Suppressor macrophage treated with lipopolysaccharide for 4 hours (primary cell): ENCODE measurements around the gene ORC2.
"Not testable (repeated sequence)": the region's sequence is repeated elsewhere in the genome, so short reads cannot be mapped to it uniquely, and the experiment has no call there.

Experiments
- DNase-seq: peaks from one replicate; pipeline ENCODE4 v3.0.0-alpha.2; 2020

The ORC2 gene

GRCh38 chr2:200963124-200963917 lies at the start of gene ORC2:
ORC2 (minus strand) TSS chr2:200963660; CDS start chr2:200958123, 5,537 bp downstream.
- DNase-seq: peak; percentile 96

GRCh38 chr2:201008296-201008829 lies 44.9 kb upstream of the ORC2 start:
- no peak for DNase-seq

DNA sequence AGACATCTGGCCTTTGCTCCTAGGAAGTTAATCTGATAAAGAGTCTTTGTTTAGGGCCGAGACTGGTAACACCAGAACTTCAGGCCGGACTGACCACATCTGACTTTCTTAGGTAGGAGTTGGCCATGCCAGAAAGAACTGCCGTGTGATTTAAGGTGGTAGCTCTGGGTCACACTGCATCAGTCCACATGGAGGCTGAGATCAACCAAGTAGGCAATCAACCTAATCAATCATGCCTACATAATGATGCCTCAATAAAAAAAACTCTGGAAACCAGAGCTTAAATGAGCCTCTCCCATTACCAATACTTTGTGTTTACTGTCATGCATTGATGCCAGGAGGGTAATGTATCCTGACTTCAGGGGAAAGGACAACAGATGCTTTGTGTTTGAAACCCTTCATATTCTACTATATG lies 44.1 kb upstream of the ORC2 start:
- no peak for DNase-seq

- no peak for DNase-seq
Measured at GRCh38 chr2:201006704-201007103, 43.2 kb upstream of the ORC2 start.

DNA sequence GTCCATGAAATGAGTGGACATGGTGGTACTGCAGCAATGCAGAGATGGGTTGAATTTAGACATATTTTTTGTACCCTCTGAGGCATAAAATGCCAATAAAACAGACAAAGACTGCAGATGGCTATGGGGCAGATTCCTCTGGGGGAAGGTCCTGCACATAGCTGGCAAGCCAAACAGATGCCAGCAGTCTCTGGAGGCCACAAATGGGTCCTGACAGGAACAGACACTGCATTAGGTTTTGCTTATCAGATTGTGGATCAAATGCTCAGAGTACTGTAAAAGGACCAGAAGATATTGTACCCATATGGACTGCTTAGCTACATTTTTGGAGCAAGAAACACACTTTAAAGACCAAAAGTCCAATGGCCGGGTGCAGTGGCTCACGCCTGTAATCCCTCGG lies 40.9 kb upstream of the ORC2 start:
- no peak for DNase-seq

DNA sequence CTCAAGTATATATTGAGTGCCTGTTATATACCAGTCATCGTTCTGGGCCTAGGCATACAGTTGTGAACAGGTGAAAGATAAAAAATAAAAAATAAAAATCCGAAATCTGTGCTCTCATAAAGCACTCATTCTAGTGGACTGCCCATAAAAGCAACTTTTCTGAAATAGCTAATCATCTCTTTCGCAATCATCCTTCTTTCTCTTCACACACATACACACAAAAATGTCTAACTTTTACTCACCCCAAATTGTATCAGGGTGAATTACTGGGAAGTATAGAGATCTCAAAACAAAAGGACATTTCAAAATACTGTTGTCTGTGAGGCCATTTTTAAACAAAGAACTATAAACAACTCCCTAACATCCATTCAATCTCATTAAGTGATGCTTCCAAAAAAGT lies 29.6 kb upstream of the ORC2 start:
- DNase-seq: peak; percentile 1

- DNase-seq: no peak
Measured at GRCh38 chr2:200987137-200987536, 23.7 kb upstream of the ORC2 start.

DNA sequence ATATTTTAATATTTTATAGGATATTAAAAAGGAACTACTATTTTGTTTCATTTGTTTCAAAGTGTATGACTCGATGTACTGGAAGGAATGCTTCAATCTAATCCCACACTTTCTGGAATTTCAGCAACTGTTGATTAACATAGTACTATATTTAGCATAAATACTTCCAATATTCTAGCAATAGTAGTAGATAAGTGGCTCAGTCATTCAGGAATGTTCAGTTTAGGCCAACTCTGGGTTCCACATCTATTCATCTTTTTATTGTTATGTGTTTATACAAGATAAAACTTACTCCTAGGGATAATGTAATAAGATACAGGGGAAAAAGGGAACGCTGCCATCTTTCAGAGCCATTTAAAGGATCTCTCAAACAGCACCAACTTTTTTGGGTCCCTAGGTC lies 22.3 kb upstream of the ORC2 start:
- no peak for DNase-seq

GRCh38 chr2:200976710-200977109 lies 13.2 kb upstream of the ORC2 start:
- no peak for DNase-seq

- DNase-seq: no peak
Measured at GRCh38 chr2:200975672-200976071, 12.2 kb upstream of the ORC2 start.

GRCh38 chr2:200970057-200970456 lies 6.6 kb upstream of the ORC2 start:
- DNase-seq: not testable (repeated sequence)

- no peak for DNase-seq
Measured at GRCh38 chr2:200968735-200969134, 5.3 kb upstream of the ORC2 start.

DNA sequence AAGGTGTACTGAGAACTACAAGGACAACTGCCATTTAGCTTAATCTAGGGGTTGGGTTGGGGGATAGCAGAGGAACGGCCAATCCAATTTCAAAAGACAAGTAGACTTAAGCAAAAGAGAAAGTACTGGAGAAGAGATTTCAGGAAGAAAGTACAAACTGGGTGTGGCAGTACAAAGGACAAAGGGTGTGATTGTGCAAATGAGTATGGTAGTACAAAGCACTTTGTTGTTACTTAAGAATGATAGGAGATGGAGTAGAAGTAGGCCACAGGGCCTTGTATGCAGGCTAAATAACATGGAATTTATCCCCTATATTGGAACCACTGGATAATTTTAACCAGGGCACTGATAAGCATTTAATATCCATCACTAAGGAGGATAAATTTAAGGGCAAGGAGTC lies 4.7 kb upstream of the ORC2 start:
- peak; percentile 32 for DNase-seq

DNA sequence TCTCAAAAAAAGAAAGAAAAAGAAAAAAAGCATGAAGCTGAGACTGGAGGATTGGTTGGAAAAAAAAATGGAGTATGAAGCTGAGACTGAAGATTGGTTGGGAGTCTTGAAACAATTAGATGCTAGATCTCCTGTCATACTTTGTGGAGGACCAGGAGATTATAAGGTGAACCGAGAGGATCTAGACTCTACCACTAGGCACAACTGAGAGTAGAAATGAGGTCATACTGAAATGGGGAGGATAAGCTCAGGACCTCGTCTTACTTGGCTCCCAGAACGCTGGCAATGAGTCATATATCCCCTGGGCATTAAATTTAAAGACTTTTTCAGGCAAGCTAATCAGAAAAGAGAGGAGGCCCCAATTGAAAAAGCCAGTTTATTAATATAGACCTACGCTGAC lies 3.3 kb upstream of the ORC2 start:
- no peak for DNase-seq

GRCh38 chr2:200964498-200964897 lies 1.0 kb upstream of the ORC2 start:
- no peak for DNase-seq

DNA sequence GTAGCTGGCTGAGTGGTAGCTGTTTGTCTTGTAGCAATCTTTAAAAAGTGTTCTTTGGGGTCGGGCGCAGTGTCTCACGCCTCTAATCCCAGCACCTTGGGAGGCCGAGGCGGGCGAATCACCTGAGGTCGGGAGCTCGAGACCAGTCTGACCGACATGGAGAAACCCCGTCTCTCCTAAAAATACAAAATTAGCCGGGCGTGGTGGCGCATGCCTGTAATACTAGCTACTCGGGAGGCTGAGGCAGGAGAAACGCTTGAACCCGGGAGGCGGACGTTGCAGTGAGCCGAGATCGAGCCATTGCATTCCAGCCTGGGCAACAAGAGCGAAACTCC lies 425 bp upstream of the ORC2 start:
- DNase-seq: not testable (repeated sequence)

DNA sequence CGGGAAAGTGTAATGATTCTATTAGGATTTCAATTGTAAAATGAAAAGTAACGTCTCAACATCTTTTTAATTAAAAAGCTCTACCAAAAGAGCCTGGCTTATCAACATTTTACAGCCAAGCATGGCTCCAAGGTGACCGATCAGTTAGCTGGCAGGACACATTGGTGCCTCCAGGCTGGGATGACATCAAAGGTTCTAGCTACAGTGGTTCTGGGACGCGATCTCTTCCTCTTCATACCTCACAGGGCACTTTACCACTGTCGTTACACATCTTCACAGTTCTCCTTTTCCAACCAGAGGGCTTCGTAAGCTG lies 693 bp downstream of the ORC2 start:
- DNase-seq: no peak

DNA sequence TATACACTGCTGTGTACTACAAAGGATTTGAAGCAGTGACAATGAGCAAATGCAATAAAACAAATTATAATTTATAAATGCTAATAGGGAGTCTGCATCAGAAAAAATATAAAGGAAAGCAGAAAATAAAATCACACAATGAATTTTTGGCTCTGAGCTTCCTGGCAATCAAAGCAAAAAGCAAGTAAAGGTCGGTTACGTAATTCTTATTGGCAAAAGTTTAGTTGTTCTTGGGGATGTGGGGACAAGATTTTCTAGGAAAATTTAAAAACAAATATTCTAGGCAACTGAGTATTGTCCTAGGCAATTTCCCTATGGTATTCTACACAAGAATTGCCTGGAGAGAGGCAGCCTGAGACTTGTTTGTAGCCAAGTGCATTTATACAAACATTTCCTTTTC lies 1.8 kb downstream of the ORC2 start:
- no peak for DNase-seq

GRCh38 chr2:200950378-200950777 lies 13.1 kb downstream of the ORC2 start:
- no peak for DNase-seq

GRCh38 chr2:200945395-200945729 lies 18.1 kb downstream of the ORC2 start:
- DNase-seq: no peak

DNA sequence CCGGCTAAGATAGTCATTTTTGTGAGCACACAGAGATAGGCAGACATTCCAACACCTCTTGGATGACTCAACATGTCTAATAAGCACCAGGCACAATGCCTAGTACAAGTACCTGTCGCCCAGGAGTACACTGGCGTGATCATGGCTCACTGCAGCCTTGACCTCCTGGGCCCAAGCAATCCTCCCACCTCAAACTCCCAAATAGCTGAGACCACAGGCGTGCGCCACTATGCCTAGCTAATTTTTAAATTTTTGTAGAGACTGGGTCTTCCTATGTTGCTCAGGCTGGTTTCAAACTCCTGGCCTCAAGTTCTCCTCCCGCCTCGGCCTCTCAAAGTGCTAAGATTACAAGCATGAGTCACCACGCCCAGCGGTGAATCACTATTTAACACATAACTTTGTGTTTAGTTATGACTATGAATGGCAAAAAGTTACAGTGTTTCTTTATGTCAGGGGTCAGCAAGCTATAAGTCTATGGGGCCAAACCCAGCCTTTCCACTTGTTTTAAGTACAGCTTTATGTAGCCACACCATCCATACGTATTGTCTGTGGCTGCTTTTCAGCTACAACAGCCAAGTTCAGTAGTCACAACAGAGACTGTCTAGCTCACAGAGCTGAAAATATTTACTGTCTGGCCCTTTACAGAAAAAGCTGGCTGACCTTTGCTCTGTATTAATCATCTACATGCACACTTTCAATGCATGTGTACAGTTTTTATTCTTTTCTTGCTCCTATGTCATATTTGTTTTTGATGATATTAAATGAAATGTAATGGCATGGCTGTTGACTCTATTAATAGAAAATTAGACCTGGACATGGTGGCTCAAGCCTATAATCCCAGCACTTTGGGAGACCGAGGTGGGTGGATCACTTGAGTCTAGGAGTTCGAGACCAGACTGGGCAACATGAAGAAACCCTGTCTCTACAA lies 18.7 kb downstream of the ORC2 start:
- peak; percentile 63 for DNase-seq

DNA sequence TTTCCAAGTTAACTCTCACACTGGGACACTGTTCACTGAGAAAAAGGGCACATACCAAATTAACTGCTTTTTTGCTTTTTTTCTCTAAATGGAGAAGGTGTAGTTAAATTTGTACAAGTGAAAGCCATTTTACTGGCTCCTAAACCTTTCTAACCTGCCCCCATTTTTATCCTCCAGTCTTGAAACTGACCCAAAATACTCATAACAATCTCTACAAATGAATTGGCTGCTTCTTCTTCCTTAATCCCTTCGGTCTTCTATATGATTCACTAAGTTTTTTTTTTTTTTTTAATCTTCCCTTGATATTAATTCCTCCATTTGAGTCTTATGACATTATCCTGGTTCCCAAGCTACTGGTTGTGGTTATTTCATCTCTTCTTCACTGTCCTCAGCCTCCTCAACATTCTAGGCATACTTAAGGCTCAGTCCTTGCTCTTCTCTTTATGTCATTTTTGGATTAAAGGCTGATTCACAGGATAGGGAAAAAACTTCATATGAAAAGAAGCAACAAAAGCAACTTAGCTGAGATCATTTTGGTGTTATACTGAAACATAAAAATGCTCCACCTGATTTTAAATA lies 19.8 kb downstream of the ORC2 start:
- DNase-seq: no peak

DNA sequence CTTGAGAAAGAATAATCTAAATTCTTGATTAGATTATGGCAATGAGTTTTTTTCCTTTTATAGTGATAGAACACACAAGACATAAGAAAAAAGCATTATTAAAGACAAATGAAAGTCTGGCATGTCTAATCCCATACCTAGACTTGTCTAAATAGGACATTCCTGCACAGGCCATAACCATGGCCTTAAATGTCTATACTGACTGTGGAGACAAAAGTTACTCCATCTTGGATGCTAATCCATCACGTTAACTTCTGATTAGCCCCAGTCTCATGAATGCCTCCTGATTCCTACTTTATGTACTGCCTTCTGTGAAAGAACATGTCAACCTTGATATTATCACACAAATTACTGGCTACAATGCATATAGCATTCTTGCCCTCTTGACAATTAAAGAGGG lies 23.6 kb downstream of the ORC2 start:
- DNase-seq: no peak
